Measurements from ENCODE around the gene TUBGCP5.

The TUBGCP5 gene

DNA sequence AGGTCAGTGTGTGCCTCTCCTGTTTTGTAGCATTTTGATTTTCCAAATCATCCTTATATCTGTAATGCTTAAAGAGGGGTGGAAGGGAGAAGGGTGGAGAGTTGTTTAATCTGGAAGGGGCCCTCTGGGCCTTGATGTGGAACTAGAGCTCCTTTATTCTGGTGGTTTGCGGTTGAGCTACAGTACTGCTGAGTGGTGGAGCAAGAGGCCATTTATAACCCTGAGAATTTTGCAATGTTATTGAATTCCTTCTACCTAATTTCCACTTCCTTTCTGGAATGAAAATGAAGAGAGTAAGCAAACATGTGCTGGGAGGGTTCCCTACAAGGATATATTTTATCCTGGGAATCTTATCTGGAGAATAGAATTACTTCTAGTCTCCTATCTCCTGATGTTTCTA, 35.3 kb upstream of the TUBGCP5 start:
- no peak for DNase-seq

DNA sequence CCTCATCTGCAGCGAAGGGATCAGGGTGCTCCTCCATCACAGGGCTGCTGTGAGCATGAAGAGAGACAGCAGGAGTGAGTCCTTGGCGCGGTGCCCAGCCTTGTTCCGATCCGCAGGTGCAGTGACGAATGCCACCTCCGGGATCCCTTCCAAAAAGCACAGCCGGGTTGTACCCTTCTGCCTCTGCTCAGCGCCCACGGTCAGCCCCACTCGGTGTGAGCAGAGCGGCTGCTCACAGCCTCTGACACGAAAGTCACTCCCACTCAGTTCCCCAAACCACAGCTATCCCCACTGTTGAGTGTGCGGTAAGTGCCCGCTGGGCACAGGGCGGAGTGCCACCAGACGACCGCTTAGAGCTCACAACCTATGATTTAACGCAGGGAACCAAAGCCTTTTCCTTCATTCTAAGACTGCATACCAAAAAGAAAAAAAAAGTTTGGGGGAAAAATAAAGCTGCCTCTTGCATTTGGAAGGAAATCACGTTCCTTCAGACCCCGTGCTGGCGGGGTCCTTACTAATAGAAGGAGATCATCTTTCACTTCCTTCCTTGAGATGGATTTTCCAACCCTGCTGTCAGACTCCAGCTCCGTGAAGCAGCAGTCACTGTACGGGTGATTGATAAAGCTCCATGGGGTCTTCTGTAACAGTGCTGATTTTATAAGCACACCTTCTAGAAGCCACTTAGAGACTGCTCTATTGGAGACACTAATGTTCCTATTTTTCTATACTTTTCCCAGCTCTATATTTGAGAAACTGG, 34.7 kb upstream of the TUBGCP5 start:
- no peaks in the 10 kb centered on the region for H3K36me3 ChIP-seq

More for the DNA sequence above, 35.3 kb upstream of the TUBGCP5 start:
- no peak overlapping the region for H3K4me3 ChIP-seq (ENCODE audit: low read depth, low read length)
- TF ChIP-seq, protein P1, sequence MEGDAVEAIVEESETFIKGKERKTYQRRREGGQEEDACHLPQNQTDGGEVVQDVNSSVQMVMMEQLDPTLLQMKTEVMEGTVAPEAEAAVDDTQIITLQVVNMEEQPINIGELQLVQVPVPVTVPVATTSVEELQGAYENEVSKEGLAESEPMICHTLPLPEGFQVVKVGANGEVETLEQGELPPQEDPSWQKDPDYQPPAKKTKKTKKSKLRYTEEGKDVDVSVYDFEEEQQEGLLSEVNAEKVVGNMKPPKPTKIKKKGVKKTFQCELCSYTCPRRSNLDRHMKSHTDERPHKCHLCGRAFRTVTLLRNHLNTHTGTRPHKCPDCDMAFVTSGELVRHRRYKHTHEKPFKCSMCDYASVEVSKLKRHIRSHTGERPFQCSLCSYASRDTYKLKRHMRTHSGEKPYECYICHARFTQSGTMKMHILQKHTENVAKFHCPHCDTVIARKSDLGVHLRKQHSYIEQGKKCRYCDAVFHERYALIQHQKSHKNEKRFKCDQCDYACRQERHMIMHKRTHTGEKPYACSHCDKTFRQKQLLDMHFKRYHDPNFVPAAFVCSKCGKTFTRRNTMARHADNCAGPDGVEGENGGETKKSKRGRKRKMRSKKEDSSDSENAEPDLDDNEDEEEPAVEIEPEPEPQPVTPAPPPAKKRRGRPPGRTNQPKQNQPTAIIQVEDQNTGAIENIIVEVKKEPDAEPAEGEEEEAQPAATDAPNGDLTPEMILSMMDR (IDR thresholded peaks at IDR 0.05; ENCODE audit: low read depth, low read length), result no peak
- H3K36me3 ChIP-seq, result no peaks in the 10 kb centered on the region
- no peak overlapping the region for H3K27ac ChIP-seq
- H3K27me3 ChIP-seq (ENCODE audit: insufficient read depth, low read depth, severe bottlenecking), result peaks cover 10% of the 10 kb centered on the region
- H3K9me3 ChIP-seq (ENCODE audit: severe bottlenecking), result no peaks in the 10 kb centered on the region

DNA sequence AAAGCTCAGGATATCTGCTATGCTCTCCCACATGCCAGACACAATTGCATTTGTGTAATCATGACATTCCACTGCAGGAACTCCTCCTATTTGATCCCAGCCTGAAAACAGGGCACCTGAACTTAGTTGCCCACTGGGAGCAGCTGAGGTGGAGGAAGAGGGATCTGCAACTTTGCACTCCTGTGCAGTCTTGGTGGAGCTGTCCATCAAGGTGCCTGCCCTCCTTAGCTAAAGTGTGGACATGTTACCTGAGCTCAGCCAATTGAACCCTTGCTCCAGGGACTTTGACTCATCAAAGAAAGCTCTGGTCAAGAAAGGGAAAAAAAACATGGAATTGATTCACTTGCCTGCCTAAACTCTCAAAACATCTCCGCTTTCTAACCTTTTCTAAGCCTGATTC, 33.3 kb upstream of the TUBGCP5 start:
- DNase-seq, result no peak
- H3K27ac ChIP-seq, result no peak overlapping the region
- no peak overlapping the region for H3K4me3 ChIP-seq (ENCODE audit: low read depth, low read length)
- TF ChIP-seq, protein P1 (IDR thresholded peaks at IDR 0.05; ENCODE audit: low read depth, low read length), result no peak
- no peaks in the 10 kb centered on the region for H3K36me3 ChIP-seq
- peaks cover 10% of the 10 kb centered on the region for H3K27me3 ChIP-seq (ENCODE audit: insufficient read depth, low read depth, severe bottlenecking)
- no peaks in the 10 kb centered on the region for H3K9me3 ChIP-seq (ENCODE audit: severe bottlenecking)

More for the DNA sequence above, 34.7 kb upstream of the TUBGCP5 start:
- TF ChIP-seq, protein P1 (IDR thresholded peaks at IDR 0.05; ENCODE audit: low read depth, low read length), result no peak
- peaks cover 10% of the 10 kb centered on the region for H3K27me3 ChIP-seq (ENCODE audit: insufficient read depth, low read depth, severe bottlenecking)
- H3K27ac ChIP-seq, result no peak overlapping the region
- no peak overlapping the region for H3K4me3 ChIP-seq (ENCODE audit: low read depth, low read length)
- no peaks in the 10 kb centered on the region for H3K9me3 ChIP-seq (ENCODE audit: severe bottlenecking)
- DNase-seq, result no peak

DNA sequence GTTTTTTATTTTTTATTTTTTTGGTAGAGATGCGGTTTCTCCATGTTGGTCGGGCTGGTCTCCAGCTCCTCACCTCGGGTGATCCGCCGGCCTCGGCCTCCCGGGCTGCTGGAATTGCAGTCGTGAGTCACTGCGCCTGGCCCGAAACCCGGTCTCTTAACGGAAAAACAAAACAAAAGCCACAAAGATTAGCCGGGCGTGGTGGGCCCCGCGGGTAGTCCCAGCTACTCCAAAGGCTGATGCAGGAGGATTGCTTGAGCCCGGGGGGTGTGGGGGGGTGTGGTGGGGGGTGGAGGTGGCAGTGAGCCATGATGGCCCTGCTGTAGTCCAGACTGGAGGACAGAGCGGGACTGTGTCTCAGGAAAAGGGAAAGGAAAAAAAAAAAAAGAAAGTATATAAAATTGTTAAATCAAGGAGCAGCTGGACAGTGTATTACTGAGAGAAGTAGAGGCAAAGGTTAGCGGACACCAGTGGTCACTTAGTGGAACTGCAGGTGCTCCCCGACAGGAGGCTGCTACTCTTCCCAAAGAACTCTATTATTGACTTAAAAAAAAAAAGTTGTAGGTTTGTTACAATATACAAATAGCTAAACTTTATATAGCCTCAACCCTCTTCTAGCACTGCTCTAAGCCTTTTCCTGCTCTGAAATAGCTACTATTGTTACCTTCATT, 30.3 kb upstream of the TUBGCP5 start:
- H3K4me3 ChIP-seq (ENCODE audit: low read depth, low read length), result no peak overlapping the region
- no peak for DNase-seq
- no peaks in the 10 kb centered on the region for H3K9me3 ChIP-seq (ENCODE audit: severe bottlenecking)
- no peak overlapping the region for H3K27ac ChIP-seq
- no peaks in the 10 kb centered on the region for H3K36me3 ChIP-seq
- TF ChIP-seq, protein P1 (IDR thresholded peaks at IDR 0.05; ENCODE audit: low read depth, low read length), result peak; percentile 28; the same call in 1 of the 2 replicates
- H3K27me3 ChIP-seq (ENCODE audit: insufficient read depth, low read depth, severe bottlenecking), result peaks cover 7% of the 10 kb centered on the region

- TF ChIP-seq, protein P1 (IDR thresholded peaks at IDR 0.05; ENCODE audit: low read depth, low read length), result no peak
- Histone ChIP-seq H3K9me3 (ENCODE audit: severe bottlenecking) (no peaks in the 10 kb centered on the region), H3K27ac (no peak overlapping the region), H3K36me3 (no peaks in the 10 kb centered on the region), H3K4me3 (ENCODE audit: low read depth, low read length) (no peak overlapping the region), H3K27me3 (ENCODE audit: insufficient read depth, low read depth, severe bottlenecking) (peaks cover 7% of the 10 kb centered on the region)
- no peak for DNase-seq
Measured at GRCh38 chr15:23067416-23067815, 28.0 kb upstream of the TUBGCP5 start.

Data from WERI-Rb-1 (cell line).